Measurements from ENCODE around the gene SPOCK1. TPM values are rescaled to one million over a fixed set of nuclear protein-coding genes. Genes with fewer than 3 reads are reported as not detected.

The SPOCK1 gene
- total and polyA plus RNA-seq, 3 donors from 2014 or later, result 63.8 to 111 (median 101) TPM

DNA sequence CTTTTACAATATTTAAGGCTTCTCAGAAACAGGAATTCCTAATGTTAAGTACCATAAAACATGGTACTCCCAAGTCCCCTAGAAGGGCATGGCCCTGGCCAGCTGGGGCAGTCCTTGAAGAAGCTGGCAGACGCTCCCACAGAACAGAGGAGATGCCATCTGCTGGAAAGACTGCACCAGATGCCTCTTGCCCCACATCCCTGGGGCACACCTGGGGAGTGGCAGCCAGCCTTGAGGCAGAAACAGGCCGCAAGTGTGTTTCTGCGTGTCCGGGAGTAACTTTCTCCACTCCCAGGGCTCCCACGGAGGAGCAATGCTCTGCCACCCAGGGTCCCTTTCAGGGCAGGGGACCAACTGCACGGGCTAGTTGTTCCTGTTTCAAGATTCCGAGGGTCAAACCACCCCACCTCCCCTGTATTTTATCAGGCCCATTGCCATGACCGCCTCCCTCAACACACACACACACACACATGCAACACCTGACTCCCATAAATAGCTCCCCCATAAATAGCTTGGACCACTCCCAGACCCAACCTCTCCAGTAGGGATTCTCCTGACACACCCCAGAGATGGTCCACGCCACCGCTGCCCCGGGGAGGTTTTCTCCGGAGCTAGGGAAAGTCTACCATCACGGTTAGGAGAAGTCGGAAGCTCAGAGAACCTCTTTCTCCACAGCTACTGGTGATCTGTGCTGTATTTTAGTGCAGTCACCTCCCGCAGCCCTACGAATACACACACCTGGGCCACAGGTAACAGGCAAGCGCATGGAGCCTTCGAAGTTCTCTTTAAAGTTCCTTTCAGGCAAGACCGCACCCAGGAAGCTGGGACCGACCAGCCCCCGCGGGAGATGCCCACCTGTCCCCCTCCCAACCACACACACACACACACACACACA, 1.5 kb downstream of the SPOCK1 start:
- H3K36me3 ChIP-seq (ENCODE audit: low read depth, missing control alignments), result no peaks in the 10 kb centered on the region
- no peak for TF ChIP-seq CTCF (IDR thresholded peaks at IDR 0.05)
- TF ChIP-seq POLR2A (IDR thresholded peaks at IDR 0.05), result no peak
- intact Hi-C loops (cut with DNase I; ENCODE audit: low total_unique reads), result loop anchor here (5.0 kb wide), 1 partner anchor 175 kb away; no protein-coding TSS in a partner anchor
- H3K27me3 ChIP-seq, result no peaks in the 10 kb centered on the region
- WGBS, 2 donors, result 48 to 55% methylated on average over 16 to 21 of the region's 22 CpGs
- H3K4me3 ChIP-seq, result peak overlapping the region; percentile 64 to 69
- H3K27ac ChIP-seq, result no peak overlapping the region
- peak; percentile 75 for DNase-seq
- no peaks in the 10 kb centered on the region for H3K4me1 ChIP-seq
- H3K9me3 ChIP-seq, result no peaks in the 10 kb centered on the region

- intact Hi-C loops (cut with DNase I; ENCODE audit: low total_unique reads), result loop anchor here (5.0 kb wide), 1 partner anchor 175 kb away; no protein-coding TSS in a partner anchor
- no peak overlapping the region for H3K4me3 ChIP-seq
These were observed 2.2 kb downstream of the SPOCK1 start for GRCh38 chr5:137496919-137497318.

DNA sequence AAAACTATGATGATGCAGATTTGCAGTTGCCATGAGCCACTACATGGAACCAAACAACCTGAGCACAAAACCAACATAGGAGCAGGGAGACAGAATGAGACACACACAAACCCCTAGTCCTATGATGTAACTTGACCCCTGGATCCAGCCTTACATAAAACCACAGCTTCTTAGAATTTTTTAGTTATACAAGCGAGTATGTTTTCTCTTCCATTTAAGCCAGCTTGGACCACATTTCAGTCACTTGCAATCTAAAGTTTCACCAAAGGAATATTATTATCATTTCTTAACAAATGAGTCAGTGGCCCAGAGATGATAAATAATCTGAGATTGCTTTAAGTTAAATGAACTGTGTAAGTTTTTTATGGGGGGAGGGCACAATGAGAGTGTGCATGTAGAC, 6.8 kb downstream of the SPOCK1 start:
- Histone ChIP-seq H3K4me3 (no peak overlapping the region), H3K9me3 (no peaks in the 10 kb centered on the region), H3K36me3 (ENCODE audit: low read depth, missing control alignments) (no peaks in the 10 kb centered on the region), H3K27me3 (no peaks in the 10 kb centered on the region), H3K4me1 (no peaks in the 10 kb centered on the region), H3K27ac (no peak overlapping the region)
- no peak for TF ChIP-seq CTCF (IDR thresholded peaks at IDR 0.05)
- TF ChIP-seq POLR2A (IDR thresholded peaks at IDR 0.05), result no peak
- 100% methylated on average over 1 of the region's 1 CpG for WGBS, 2 donors
- intact Hi-C loops (cut with DNase I; ENCODE audit: low total_unique reads), result no loop called here
- no peak for DNase-seq

More at GRCh38 chr5:137496919-137497318, 2.2 kb downstream of the SPOCK1 start:
- whole genome bisulfite sequencing, 2 donors, result 76 to 85% methylated on average over 1 of the region's 1 CpG
- Histone ChIP-seq H3K9me3 (no peaks in the 10 kb centered on the region), H3K4me1 (no peaks in the 10 kb centered on the region), H3K27me3 (no peaks in the 10 kb centered on the region), H3K36me3 (ENCODE audit: low read depth, missing control alignments) (no peaks in the 10 kb centered on the region), H3K27ac (no peak overlapping the region)
- TF ChIP-seq CTCF (IDR thresholded peaks at IDR 0.05) (no peak), POLR2A (IDR thresholded peaks at IDR 0.05) (no peak)
- DNase-seq, result no peak

DNA sequence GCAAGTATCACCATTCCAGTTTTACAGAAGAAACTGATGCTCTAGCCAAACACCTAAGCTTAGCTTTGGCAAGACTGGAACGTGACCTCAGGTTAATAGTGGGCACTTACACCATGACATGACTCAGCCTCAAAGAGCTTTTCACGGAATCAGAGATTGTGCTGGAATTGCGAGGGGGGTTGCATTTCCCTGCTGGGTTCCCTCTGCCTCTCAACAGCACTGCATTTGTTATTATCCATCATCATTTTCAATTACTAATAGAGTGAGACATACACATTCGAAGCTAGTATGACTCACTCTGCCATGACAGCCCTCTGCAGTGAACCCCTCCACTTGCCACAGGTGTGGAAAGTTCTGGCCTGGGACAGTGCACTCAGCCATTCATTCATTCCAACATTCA, 8.0 kb downstream of the SPOCK1 start:
- no peak for DNase-seq
- Histone ChIP-seq H3K27me3 (no peaks in the 10 kb centered on the region), H3K36me3 (ENCODE audit: low read depth, missing control alignments) (no peaks in the 10 kb centered on the region), H3K4me1 (no peaks in the 10 kb centered on the region), H3K27ac (no peak overlapping the region), H3K4me3 (no peak overlapping the region), H3K9me3 (no peaks in the 10 kb centered on the region)
- intact Hi-C loops (cut with DNase I; ENCODE audit: low total_unique reads), result no loop called here
- no peak for TF ChIP-seq POLR2A (IDR thresholded peaks at IDR 0.05)
- TF ChIP-seq CTCF (IDR thresholded peaks at IDR 0.05), result no peak
- 89 to 91% methylated on average over 4 of the region's 4 CpGs for WGBS, 2 donors
